ENCODE results near the gene CAPN8. TPM values are rescaled to one million over a fixed set of nuclear protein-coding genes. Genes with fewer than 3 reads are reported as not detected.

CAPN8 gene
- total RNA-seq, 1 experiment from 2014 or later: 0.54 TPM

DNA sequence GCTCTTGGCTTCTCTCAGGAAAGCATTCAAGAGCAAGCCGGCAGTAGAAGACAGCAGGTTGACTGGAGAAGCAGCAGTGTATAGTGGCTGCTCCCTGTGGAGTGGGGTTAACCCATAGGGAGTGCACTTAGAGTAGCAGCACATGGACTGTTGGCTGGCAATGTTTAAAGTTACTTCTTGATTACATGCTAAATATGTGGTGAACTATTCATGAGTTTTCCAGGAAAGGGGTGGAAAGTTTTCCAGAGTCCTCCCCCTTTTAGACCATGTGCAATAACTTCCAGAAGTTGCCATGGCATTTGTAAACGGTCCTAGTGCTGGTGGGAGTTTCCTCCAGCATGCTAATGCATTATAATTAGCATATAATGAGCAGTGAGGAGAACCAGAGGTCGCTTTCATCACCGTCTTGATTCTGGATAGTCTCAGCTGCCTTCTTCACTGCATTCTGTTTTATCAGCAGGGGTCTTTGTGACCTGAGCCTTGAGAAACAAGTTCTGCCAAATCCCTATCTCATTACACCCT, 140.5 kb downstream of the CAPN8 start:
- H3K4me1 ChIP-seq (ENCODE audit: control insufficient read depth in 1 of 2, insufficient read depth in 2 of 2, low read length in 2 of 2): no peaks in the 10 kb centered on the region
- no peak overlapping the region for H3K4me2 ChIP-seq (ENCODE audit: low read length)
- no peak overlapping the region for H3K9ac ChIP-seq (ENCODE audit: low read length)
- no peak overlapping the region for H2AFZ ChIP-seq (ENCODE audit: low read depth, low read length, poor library complexity, severe bottlenecking)
- no peaks in the 10 kb centered on the region for H3K9me2 ChIP-seq (ENCODE audit: insufficient read depth)
- ChIA-PET RAD21 (ENCODE audit: low non-redundant PET in 1 of 2, low total read pairs in 2 of 2, uncharacterized antibody in 2 of 2, unreplicated experiment in 2 of 2) (no interaction called here), POLR2A (no interaction called here), CTCF (no interaction called here)
- H3K9me3 ChIP-seq (ENCODE audit: control insufficient read depth in 1 of 2, insufficient read depth in 1 of 2, low read depth in 1 of 2, low read length in 2 of 2): no peaks in the 10 kb centered on the region
- ATAC-seq: no peak
- TF ChIP-seq SP1 (IDR thresholded peaks at IDR 0.05; ENCODE audit: low read depth): no peak
- TF ChIP-seq SRF (IDR thresholded peaks at IDR 0.05; ENCODE audit: low read depth): no peak
- TF ChIP-seq, protein P1, sequence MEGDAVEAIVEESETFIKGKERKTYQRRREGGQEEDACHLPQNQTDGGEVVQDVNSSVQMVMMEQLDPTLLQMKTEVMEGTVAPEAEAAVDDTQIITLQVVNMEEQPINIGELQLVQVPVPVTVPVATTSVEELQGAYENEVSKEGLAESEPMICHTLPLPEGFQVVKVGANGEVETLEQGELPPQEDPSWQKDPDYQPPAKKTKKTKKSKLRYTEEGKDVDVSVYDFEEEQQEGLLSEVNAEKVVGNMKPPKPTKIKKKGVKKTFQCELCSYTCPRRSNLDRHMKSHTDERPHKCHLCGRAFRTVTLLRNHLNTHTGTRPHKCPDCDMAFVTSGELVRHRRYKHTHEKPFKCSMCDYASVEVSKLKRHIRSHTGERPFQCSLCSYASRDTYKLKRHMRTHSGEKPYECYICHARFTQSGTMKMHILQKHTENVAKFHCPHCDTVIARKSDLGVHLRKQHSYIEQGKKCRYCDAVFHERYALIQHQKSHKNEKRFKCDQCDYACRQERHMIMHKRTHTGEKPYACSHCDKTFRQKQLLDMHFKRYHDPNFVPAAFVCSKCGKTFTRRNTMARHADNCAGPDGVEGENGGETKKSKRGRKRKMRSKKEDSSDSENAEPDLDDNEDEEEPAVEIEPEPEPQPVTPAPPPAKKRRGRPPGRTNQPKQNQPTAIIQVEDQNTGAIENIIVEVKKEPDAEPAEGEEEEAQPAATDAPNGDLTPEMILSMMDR (IDR thresholded peaks at IDR 0.05 in 2 of 3, conservative IDR thresholded peaks at IDR 0.05 in 1 of 3; ENCODE audit: borderline replicate concordance in 1 of 3, insufficient read depth in 1 of 3, low read depth in 2 of 3, low read length in 2 of 3): no peak
- TF ChIP-seq SIN3A (IDR thresholded peaks at IDR 0.05; ENCODE audit: low read depth): no peak
- TF ChIP-seq, protein P2, sequence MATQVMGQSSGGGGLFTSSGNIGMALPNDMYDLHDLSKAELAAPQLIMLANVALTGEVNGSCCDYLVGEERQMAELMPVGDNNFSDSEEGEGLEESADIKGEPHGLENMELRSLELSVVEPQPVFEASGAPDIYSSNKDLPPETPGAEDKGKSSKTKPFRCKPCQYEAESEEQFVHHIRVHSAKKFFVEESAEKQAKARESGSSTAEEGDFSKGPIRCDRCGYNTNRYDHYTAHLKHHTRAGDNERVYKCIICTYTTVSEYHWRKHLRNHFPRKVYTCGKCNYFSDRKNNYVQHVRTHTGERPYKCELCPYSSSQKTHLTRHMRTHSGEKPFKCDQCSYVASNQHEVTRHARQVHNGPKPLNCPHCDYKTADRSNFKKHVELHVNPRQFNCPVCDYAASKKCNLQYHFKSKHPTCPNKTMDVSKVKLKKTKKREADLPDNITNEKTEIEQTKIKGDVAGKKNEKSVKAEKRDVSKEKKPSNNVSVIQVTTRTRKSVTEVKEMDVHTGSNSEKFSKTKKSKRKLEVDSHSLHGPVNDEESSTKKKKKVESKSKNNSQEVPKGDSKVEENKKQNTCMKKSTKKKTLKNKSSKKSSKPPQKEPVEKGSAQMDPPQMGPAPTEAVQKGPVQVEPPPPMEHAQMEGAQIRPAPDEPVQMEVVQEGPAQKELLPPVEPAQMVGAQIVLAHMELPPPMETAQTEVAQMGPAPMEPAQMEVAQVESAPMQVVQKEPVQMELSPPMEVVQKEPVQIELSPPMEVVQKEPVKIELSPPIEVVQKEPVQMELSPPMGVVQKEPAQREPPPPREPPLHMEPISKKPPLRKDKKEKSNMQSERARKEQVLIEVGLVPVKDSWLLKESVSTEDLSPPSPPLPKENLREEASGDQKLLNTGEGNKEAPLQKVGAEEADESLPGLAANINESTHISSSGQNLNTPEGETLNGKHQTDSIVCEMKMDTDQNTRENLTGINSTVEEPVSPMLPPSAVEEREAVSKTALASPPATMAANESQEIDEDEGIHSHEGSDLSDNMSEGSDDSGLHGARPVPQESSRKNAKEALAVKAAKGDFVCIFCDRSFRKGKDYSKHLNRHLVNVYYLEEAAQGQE (IDR thresholded peaks at IDR 0.05; ENCODE audit: low read depth): no peak
- TF ChIP-seq, protein P3, sequence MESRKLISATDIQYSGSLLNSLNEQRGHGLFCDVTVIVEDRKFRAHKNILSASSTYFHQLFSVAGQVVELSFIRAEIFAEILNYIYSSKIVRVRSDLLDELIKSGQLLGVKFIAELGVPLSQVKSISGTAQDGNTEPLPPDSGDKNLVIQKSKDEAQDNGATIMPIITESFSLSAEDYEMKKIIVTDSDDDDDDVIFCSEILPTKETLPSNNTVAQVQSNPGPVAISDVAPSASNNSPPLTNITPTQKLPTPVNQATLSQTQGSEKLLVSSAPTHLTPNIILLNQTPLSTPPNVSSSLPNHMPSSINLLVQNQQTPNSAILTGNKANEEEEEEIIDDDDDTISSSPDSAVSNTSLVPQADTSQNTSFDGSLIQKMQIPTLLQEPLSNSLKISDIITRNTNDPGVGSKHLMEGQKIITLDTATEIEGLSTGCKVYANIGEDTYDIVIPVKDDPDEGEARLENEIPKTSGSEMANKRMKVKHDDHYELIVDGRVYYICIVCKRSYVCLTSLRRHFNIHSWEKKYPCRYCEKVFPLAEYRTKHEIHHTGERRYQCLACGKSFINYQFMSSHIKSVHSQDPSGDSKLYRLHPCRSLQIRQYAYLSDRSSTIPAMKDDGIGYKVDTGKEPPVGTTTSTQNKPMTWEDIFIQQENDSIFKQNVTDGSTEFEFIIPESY (IDR thresholded peaks at IDR 0.05; ENCODE audit: extremely low read depth, insufficient replicate concordance, low read length): no peak
- TF ChIP-seq FOSL1 (IDR thresholded peaks at IDR 0.05; ENCODE audit: low read depth): no peak
- TF ChIP-seq EZH2phosphoT487 (IDR thresholded peaks at IDR 0.05; ENCODE audit: borderline replicate concordance): no peak
- TF ChIP-seq CEBPB (IDR thresholded peaks at IDR 0.05; ENCODE audit: low read depth): no peak
- TF ChIP-seq ZFX (IDR thresholded peaks at IDR 0.05): no peak
- TF ChIP-seq POLR2A (IDR thresholded peaks at IDR 0.05; ENCODE audit: borderline replicate concordance, extremely low read depth, insufficient read depth, insufficient read length): no peak
- no peak for TF ChIP-seq RAD21 (IDR thresholded peaks at IDR 0.05; ENCODE audit: low read depth)
- no peak for TF ChIP-seq TCF7L2 (IDR thresholded peaks at IDR 0.05; ENCODE audit: borderline replicate concordance, extremely low read depth, insufficient read depth, insufficient read length)
- TF ChIP-seq ELF1 (IDR thresholded peaks at IDR 0.05; ENCODE audit: borderline replicate concordance, low read depth): no peak
- TF ChIP-seq POLR2AphosphoS5 (IDR thresholded peaks at IDR 0.05; ENCODE audit: low read depth, low read length): no peak
- no peaks in the 10 kb centered on the region for H3K27me3 ChIP-seq (ENCODE audit: insufficient read depth, low read length)
- H4K20me1 ChIP-seq (ENCODE audit: insufficient read depth): no peaks in the 10 kb centered on the region
- DNase-seq (ENCODE audit: low read depth, low spot score): no peak
- no peak overlapping the region for H3K27ac ChIP-seq (ENCODE audit: low read depth, low read length)
- H3K36me3 ChIP-seq (ENCODE audit: control insufficient read depth in 1 of 2, insufficient read depth in 2 of 2, low read length in 2 of 2): no peaks in the 10 kb centered on the region
- intact Hi-C loops (cut with micrococcal nuclease): no loop called here
- no TSS peak for BruUV-seq (replicated peaks)
- H3K79me2 ChIP-seq (ENCODE audit: insufficient read depth, low read length): no peaks in the 10 kb centered on the region
- H3K4me3 ChIP-seq (replicated peaks in 1 of 2; ENCODE audit: low read depth in 1 of 2, low read length in 2 of 2): no peak overlapping the region
